A549 (cell line): ENCODE measurements around the gene MBNL2.

Source experiments
- NR3C1 ChIP-seq: fragments of >200 bp; sonication (Bioruptor Twin); formaldehyde crosslinking; IDR thresholded peaks from 3 replicates; pipeline ENCODE4 v1.6.1; 2017
- POLR2A ChIP-seq: IDR thresholded peaks from 2 replicates; pipeline ENCODE4 v1.6.1; 2012; ENCODE audit warnings: mild to moderate bottlenecking, low read length
- RCOR1 ChIP-seq: fragments of 150-350 bp; IDR thresholded peaks from 2 replicates; pipeline ENCODE4 v1.6.1; 2014; ENCODE audit warnings: antibody characterized with exemption, low read length, low read depth
- ZFP36 ChIP-seq: fragments of 450-650 bp; IDR thresholded peaks from 2 replicates; pipeline ENCODE4 v1.6.1; 2014; ENCODE audit warnings: borderline replicate concordance; ENCODE audit not compliant: partially characterized antibody
- TF ChIP-seq, protein P1 (sequence below): fragments of >200 bp; sonication (Bioruptor Twin); formaldehyde crosslinking; IDR thresholded peaks from 3 replicates; pipeline ENCODE4 v1.5.1; 2016
- TF ChIP-seq, protein P2 (sequence below): fragments of 200-600 bp; sonication (generic); IDR thresholded peaks from 2 replicates; pipeline ENCODE4 v1.6.1; 2016; ENCODE audit warnings: antibody characterized with exemption, mild to moderate bottlenecking, moderate library complexity

DNA sequence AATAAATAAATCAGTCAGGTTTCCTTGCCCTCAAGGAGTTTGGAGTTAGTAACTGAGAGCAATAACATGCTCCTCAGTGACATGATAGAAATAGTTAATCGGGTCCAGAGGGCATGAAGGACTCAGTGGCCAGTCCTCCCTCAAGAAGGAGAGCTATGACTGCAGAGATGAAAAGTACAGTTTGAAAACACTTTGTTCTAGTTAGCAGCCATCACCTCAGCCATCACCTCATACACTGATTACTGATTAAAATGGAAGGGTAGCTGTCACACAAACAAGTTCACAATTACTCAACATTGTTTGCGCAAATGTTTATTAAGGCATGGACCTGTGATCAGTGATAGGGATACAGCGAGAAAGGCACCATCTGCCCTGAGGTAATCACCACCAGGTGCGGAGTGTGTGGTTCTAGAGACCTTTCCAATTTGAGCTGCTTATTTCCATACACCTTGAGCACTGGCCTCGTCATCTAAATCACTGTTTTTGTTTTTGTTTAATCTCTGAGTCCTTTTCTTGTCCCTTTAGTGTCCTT is 126.5 kb downstream of the MBNL2 start:
- TF ChIP-seq NR3C1 (no peak), POLR2A (no peak), ZFP36 (no peak), RCOR1 (no peak)
- TF ChIP-seq, protein P1, sequence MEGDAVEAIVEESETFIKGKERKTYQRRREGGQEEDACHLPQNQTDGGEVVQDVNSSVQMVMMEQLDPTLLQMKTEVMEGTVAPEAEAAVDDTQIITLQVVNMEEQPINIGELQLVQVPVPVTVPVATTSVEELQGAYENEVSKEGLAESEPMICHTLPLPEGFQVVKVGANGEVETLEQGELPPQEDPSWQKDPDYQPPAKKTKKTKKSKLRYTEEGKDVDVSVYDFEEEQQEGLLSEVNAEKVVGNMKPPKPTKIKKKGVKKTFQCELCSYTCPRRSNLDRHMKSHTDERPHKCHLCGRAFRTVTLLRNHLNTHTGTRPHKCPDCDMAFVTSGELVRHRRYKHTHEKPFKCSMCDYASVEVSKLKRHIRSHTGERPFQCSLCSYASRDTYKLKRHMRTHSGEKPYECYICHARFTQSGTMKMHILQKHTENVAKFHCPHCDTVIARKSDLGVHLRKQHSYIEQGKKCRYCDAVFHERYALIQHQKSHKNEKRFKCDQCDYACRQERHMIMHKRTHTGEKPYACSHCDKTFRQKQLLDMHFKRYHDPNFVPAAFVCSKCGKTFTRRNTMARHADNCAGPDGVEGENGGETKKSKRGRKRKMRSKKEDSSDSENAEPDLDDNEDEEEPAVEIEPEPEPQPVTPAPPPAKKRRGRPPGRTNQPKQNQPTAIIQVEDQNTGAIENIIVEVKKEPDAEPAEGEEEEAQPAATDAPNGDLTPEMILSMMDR: no peak
- TF ChIP-seq, protein P2, sequence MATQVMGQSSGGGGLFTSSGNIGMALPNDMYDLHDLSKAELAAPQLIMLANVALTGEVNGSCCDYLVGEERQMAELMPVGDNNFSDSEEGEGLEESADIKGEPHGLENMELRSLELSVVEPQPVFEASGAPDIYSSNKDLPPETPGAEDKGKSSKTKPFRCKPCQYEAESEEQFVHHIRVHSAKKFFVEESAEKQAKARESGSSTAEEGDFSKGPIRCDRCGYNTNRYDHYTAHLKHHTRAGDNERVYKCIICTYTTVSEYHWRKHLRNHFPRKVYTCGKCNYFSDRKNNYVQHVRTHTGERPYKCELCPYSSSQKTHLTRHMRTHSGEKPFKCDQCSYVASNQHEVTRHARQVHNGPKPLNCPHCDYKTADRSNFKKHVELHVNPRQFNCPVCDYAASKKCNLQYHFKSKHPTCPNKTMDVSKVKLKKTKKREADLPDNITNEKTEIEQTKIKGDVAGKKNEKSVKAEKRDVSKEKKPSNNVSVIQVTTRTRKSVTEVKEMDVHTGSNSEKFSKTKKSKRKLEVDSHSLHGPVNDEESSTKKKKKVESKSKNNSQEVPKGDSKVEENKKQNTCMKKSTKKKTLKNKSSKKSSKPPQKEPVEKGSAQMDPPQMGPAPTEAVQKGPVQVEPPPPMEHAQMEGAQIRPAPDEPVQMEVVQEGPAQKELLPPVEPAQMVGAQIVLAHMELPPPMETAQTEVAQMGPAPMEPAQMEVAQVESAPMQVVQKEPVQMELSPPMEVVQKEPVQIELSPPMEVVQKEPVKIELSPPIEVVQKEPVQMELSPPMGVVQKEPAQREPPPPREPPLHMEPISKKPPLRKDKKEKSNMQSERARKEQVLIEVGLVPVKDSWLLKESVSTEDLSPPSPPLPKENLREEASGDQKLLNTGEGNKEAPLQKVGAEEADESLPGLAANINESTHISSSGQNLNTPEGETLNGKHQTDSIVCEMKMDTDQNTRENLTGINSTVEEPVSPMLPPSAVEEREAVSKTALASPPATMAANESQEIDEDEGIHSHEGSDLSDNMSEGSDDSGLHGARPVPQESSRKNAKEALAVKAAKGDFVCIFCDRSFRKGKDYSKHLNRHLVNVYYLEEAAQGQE: no peak
